ENCODE measurements around the gene OGDHL. TPM values are rescaled to one million over a fixed set of nuclear protein-coding genes. Genes with fewer than 3 reads are reported as not detected.

OGDHL gene
- total RNA-seq, 1 donor from 2014 or later = not detected

DNA sequence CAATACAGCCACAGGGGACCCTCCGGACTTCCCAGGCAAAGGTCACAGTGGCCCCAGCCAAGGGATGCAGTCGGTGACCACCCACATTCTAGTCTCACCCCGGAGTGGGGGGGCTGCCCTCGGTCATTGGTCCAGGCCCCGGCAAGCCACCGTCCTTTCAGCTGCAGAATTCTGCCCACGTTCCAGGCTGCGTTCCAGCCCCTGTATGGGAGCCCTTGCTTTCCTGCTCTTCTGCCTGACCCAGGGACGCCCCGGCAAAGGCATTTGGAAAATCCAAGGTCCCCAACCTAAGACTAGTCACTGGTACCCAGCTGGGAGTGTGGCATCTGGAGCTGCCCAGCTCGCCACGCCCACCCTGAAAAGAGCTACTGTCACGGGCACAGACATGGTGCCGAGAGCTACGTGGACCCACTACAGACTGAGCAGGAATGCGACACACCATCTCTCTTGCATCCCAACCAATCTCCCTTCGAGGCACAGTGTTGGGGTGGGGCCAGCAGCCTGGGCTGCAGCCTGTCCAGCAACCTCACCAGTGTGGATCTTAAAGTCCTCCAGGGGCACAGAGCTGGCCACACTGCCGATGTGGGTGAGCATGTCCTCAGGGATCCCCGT lies 18.6 kb downstream of the OGDHL start:
- intact Hi-C loops (cut with micrococcal nuclease) = no loop called here
- Mint-ChIP-seq H3K4me1 (no peaks in the 10 kb centered on the region), H3K9me3 (no peaks in the 10 kb centered on the region), H3K4me3 (no peak overlapping the region), H3K27me3 (no peaks in the 10 kb centered on the region), H3K36me3 (ENCODE audit: low read depth) (no peaks in the 10 kb centered on the region), H3K27ac (no peak overlapping the region)
- TF ChIP-seq, protein P1, sequence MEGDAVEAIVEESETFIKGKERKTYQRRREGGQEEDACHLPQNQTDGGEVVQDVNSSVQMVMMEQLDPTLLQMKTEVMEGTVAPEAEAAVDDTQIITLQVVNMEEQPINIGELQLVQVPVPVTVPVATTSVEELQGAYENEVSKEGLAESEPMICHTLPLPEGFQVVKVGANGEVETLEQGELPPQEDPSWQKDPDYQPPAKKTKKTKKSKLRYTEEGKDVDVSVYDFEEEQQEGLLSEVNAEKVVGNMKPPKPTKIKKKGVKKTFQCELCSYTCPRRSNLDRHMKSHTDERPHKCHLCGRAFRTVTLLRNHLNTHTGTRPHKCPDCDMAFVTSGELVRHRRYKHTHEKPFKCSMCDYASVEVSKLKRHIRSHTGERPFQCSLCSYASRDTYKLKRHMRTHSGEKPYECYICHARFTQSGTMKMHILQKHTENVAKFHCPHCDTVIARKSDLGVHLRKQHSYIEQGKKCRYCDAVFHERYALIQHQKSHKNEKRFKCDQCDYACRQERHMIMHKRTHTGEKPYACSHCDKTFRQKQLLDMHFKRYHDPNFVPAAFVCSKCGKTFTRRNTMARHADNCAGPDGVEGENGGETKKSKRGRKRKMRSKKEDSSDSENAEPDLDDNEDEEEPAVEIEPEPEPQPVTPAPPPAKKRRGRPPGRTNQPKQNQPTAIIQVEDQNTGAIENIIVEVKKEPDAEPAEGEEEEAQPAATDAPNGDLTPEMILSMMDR (IDR thresholded peaks at IDR 0.05) = no peak
- POLR2A ChIA-PET = no interaction called here
- DNase-seq (no peak), ATAC-seq (ENCODE audit: low read depth) (no peak)
- CTCF ChIA-PET = no interaction called here

DNA sequence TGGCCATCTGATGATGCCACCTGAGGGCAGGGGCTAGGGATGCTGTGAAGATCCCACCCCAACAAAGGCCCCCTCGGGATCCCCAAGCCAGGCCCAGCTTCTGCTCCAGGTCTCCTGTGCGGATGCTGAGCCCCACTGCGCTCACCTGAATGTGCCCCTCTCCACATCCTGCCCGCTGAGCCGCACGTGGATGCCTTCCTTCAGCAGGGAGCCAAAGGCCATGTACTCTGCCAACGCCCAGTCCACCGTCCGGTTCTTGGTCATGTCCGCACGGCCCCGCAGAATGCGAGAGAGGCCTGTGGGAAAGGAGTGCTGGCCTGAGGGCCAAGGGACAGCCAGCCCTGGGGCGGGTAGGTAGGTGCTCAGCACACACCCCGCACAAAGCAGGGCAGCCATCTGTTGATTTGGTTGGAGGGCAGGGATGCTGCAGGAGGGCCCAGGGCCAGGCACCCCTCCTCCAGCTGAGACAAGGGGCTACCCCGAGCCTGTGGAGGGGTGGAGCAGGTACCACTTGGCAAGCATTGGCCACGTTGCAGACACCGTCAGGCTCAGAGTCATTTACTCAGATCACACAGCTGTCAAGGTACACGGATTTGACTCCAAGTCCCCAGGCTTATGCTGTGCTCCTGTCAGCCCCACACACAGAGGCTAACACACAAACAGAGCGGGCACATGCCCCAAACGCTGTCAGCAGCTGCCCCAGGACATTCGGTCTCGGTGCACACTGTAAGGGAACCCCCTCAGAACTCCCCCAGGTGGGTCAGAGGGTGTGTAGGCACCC lies 19.2 kb downstream of the OGDHL start:
- Mint-ChIP-seq H3K9me3 (no peaks in the 10 kb centered on the region), H3K36me3 (ENCODE audit: low read depth) (no peaks in the 10 kb centered on the region), H3K4me3 (no peak overlapping the region), H3K27ac (no peak overlapping the region), H3K27me3 (no peaks in the 10 kb centered on the region), H3K4me1 (no peaks in the 10 kb centered on the region)
- TF ChIP-seq, protein P1 (IDR thresholded peaks at IDR 0.05) = no peak
- ChIA-PET POLR2A (no interaction called here), CTCF (no interaction called here)
- ATAC-seq (ENCODE audit: low read depth) (no peak), DNase-seq (no peak)
- intact Hi-C loops (cut with micrococcal nuclease) = no loop called here

DNA sequence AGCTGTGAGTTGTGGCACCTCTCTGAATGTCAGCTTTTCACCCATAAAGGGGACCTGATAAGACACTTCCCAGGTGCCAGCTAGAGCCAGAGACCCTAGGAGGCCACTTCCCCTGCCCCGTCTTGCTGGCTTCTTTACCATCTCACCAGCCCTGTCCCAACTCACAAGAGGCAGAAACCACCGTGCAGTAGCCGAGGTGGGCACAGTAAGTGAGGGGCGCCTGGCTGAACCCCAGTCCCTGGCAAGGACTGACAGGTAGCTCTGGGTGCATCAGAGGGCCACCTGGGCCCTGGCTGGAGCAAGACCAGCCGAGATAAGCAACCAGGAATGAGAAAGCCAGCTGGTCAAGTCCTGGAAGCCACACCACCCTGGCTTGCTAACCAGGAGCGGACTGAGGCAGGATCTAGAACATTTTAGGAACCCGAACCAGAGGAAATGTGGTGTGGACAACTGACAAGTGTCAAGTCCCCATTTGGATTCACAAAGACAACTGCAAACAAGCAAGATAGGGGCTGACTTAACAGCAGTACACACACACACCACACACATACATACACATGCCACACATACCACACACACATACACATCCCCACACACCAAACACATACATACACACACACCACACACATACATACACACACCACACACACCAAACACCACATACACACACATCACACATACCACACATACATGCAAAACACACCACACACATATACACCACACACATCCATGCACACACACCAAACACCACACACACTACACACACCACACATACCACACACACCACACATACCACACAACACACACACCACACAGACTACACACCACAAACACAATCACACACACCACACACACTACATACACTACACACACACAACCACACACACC lies 20.8 kb downstream of the OGDHL start:
- peak overlapping the region; percentile 15 for H3K27ac Mint-ChIP-seq
- ChIA-PET CTCF (no interaction called here), POLR2A (no interaction called here)
- no peak for ATAC-seq (ENCODE audit: low read depth)
- no peak overlapping the region for H3K4me3 Mint-ChIP-seq
- no peaks in the 10 kb centered on the region for H3K4me1 Mint-ChIP-seq
- TF ChIP-seq, protein P1 (IDR thresholded peaks at IDR 0.05) = no peak
- no peaks in the 10 kb centered on the region for H3K9me3 Mint-ChIP-seq
- intact Hi-C loops (cut with micrococcal nuclease) = no loop called here
- H3K27me3 Mint-ChIP-seq = no peaks in the 10 kb centered on the region
- no peaks in the 10 kb centered on the region for H3K36me3 Mint-ChIP-seq (ENCODE audit: low read depth)
- no peak for DNase-seq

DNA sequence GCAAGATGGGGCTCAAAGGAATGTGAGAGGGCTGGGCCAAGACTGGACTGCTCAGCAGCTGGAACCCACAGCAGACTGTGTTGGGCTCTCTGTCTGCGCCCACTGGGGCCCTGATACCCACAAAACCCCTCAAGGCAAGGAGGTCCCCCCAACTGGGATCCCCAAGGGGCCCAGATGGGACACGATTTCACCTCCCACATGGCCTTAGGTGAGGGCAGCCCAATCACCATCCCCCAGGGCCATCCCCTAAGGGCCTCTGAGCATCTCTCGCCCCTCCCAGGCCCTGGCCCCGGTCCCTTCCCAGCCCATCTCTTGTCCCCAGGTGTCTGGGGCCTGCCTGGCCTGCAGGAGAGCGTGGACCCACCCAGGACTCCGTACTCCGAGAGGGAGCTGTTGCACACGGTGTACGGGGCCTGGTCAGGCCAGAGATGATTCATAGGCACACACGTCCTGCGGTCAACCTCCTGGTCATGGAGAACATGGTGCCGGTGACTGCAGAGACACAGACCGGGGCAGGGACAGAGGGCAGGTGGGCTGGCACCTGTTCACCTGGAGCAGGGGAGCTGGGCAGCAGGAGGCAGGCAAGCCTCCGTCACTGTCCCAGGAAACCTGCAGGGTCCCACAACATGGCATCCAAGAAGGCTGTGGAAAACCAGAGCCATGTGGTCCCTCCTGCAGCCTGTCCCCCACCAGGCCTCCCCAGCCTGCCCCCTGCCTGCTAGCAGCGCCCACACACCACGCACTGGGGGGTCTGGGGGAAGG lies 21.6 kb downstream of the OGDHL start:
- no peaks in the 10 kb centered on the region for H3K4me1 Mint-ChIP-seq
- intact Hi-C loops (cut with micrococcal nuclease) = no loop called here
- DNase-seq = no peak
- H3K9me3 Mint-ChIP-seq = no peaks in the 10 kb centered on the region
- no peak for ATAC-seq (ENCODE audit: low read depth)
- ChIA-PET CTCF (no interaction called here), POLR2A (no interaction called here)
- H3K36me3 Mint-ChIP-seq (ENCODE audit: low read depth) = no peaks in the 10 kb centered on the region
- no peak overlapping the region for H3K27ac Mint-ChIP-seq
- no peak overlapping the region for H3K4me3 Mint-ChIP-seq
- no peaks in the 10 kb centered on the region for H3K27me3 Mint-ChIP-seq
- TF ChIP-seq, protein P1 (IDR thresholded peaks at IDR 0.05) = no peak
